GM12865 (cell line): ENCODE results near the gene CCDC34.
"Not testable (repeated sequence)": the region's sequence is repeated elsewhere in the genome, so short reads cannot be mapped to it uniquely, and the experiment has no call there.

Experiments used
- DNase-seq: peaks from one replicate; pipeline ENCODE4 v3.0.0; 2010; ENCODE audit warnings: low read depth
- H3K4me3 ChIP-seq: 2 replicates; pipeline ENCODE4 v1.5.1; 2011; ENCODE audit warnings: mild to moderate bottlenecking, low read depth, low read length, control low read depth
- TF ChIP-seq, protein P1 (sequence below): IDR thresholded peaks from 2 replicates; pipeline ENCODE4 v1.5.1; 2011; ENCODE audit warnings: low read length, control low read depth, low read depth, inconsistent platforms; ENCODE audit not compliant: insufficient read depth; ENCODE audit errors: missing control alignments

The CCDC34 gene

GRCh38 chr11:27329867-27330632 lies 33.0 kb downstream of the CCDC34 start:
- no peak overlapping the region for H3K4me3 ChIP-seq
- TF ChIP-seq, protein P1, sequence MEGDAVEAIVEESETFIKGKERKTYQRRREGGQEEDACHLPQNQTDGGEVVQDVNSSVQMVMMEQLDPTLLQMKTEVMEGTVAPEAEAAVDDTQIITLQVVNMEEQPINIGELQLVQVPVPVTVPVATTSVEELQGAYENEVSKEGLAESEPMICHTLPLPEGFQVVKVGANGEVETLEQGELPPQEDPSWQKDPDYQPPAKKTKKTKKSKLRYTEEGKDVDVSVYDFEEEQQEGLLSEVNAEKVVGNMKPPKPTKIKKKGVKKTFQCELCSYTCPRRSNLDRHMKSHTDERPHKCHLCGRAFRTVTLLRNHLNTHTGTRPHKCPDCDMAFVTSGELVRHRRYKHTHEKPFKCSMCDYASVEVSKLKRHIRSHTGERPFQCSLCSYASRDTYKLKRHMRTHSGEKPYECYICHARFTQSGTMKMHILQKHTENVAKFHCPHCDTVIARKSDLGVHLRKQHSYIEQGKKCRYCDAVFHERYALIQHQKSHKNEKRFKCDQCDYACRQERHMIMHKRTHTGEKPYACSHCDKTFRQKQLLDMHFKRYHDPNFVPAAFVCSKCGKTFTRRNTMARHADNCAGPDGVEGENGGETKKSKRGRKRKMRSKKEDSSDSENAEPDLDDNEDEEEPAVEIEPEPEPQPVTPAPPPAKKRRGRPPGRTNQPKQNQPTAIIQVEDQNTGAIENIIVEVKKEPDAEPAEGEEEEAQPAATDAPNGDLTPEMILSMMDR: no peak
- DNase-seq: peak; percentile 10

DNA sequence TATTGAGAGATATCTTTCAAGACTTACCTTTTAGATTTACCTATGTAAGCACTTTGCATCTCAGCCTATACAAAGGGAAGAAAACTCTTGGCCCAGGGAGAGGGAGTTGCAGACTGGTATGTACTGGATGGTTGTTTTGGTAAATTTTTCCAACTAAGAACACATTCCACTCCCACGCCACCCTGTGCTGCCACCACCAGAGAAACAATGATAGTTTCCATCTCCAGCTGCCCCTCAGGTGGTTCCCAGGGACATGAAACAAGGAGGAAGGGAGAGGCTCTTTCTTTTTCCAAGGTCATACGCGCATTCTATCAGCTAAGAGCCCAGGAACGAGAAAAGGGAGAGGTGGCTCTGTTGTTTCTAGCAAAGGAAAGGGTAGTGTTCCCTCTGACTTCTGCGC lies 34.4 kb downstream of the CCDC34 start:
- H3K4me3 ChIP-seq: no peak overlapping the region
- TF ChIP-seq, protein P1: no peak
- no peak for DNase-seq

DNA sequence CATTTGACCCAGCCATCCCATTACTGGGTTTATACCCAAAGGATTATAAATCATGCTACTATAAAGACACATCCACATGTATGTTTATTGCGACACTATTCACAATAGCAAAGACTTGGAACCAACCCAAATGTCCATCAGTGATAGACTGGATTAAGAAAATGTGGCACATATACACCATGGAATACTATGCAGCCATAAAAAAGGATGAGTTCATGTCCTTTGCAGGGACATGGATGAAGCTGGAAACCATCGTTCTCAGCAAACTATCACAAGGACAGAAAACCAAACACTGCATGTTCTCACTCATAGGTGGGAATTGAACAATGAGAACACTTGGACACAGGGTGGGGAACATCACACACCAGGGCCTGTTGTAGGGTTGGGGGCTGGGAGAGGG lies 36.0 kb downstream of the CCDC34 start:
- H3K4me3 ChIP-seq, DNase-seq: not testable (repeated sequence)

- H3K4me3 ChIP-seq, DNase-seq: not testable (repeated sequence)
Measured at GRCh38 chr11:27322196-27322595, 40.8 kb downstream of the CCDC34 start.

DNA sequence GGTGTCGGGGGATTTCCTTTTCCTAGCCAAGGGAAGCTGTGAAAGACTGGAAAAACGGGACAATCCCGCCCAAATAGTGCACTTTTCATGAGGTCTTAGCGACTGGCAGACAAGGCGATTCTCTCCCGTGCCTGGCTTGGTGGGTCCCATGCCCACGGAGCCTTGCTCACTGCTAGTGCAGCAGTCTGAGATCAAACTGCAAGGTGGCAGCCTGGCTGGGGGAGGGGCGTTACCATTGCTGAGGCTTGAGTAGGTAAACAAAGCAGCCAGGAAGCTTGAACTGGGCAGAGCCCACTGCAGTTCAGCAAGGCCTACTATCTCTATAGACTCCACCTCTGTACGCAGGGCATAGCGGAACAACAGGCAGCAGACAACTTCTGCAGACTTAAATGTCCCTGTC lies 41.7 kb downstream of the CCDC34 start:
- not testable (repeated sequence) for H3K4me3 ChIP-seq, DNase-seq

- no peak overlapping the region for H3K4me3 ChIP-seq
- peak; percentile 77 for DNase-seq
- TF ChIP-seq, protein P1: no peak
Measured at GRCh38 chr11:27319072-27319471, 43.9 kb downstream of the CCDC34 start.

DNA sequence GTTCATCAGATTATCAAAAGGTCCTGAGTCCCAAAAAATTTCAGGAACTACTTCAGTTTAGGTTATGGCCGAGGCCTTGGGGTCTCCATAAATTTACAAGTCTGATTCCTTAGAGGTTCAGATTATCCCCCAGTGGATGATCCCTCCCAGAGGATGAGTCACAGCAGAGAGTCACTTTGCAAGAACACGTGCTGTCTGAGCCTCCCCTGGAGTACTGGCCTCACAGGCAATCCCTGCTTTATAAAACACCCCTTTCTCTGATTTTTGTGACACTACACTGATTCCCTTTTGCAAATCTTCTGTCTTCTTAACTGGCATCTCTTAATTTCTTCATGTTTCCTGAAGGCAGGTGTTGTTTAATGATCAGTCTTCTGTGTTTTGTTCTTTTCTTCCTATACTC lies 45.3 kb downstream of the CCDC34 start:
- no peak for DNase-seq
- TF ChIP-seq, protein P1: no peak
- H3K4me3 ChIP-seq: no peak overlapping the region

DNA sequence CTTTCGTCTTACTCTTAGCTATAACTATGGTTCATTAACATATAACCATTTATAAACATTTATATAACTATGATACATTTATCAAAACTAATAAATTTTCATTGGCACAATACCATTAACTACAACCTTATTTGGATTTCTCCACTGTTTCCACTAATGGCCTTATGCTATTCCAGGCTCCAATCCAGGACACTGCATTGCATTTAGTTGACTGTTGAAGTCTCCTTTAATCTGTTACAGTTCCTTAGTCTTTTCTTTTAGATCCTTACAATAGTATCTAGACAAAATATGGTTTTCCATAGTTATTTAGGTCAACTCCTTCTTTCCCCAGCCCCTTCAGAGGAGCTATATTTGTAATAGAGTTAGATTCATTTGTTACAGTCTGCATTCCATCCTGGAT lies 47.2 kb downstream of the CCDC34 start:
- TF ChIP-seq, protein P1: no peak
- DNase-seq: no peak
- no peak overlapping the region for H3K4me3 ChIP-seq
